Endothelial cell of umbilical vein (primary cell): ENCODE results near the gene VWA8.

ENCODE experiments used
- CTCF ChIP-seq, 2 donors: IDR thresholded peaks; 1 replicate in 1 of 2; 2 replicates in 1 of 2; pipeline ENCODE4 v1.5.1; 2011; ENCODE audit warnings: low read length in 2 of 2, mild to moderate bottlenecking in 2 of 2, moderate library complexity in 2 of 2, control low read depth in 1 of 2, inconsistent platforms in 1 of 2, low read depth in 1 of 2; ENCODE audit not compliant: insufficient read depth in 1 of 2; ENCODE audit errors: extremely low read depth in 1 of 2
- EZH2 ChIP-seq: IDR thresholded peaks from 2 replicates; pipeline ENCODE4 v1.6.1; 2012; ENCODE audit warnings: borderline replicate concordance, low read depth, mild to moderate bottlenecking, moderate library complexity, low read length, inconsistent platforms; ENCODE audit not compliant: severe bottlenecking
- FOS ChIP-seq: IDR thresholded peaks from 2 replicates; pipeline ENCODE4 v1.6.1; 2011; ENCODE audit warnings: mild to moderate bottlenecking, low read length, moderate library complexity, borderline replicate concordance; ENCODE audit not compliant: insufficient read depth
- MAX ChIP-seq: IDR thresholded peaks from 2 replicates; pipeline ENCODE4 v1.6.1; 2011; ENCODE audit not compliant: insufficient read depth, insufficient read length
- POLR2A ChIP-seq: IDR thresholded peaks from 2 replicates; pipeline ENCODE4 v1.6.1; 2012; ENCODE audit warnings: low read depth, mild to moderate bottlenecking, control low read depth, low read length
- POLR2AphosphoS5 ChIP-seq: IDR thresholded peaks from 2 replicates; pipeline ENCODE4 v1.6.1; 2012; ENCODE audit warnings: low read depth, mild to moderate bottlenecking, control low read depth, low read length, moderate library complexity; ENCODE audit not compliant: insufficient read depth

- no peak for TF ChIP-seq POLR2A
- TF ChIP-seq CTCF (IDR thresholded peaks at IDR 0.05; ENCODE audit: extremely low read depth in 1 of 2, insufficient read depth in 1 of 2, low read depth in 1 of 2, low read length in 2 of 2), result no peak
- no peak for TF ChIP-seq EZH2
- no peak for TF ChIP-seq POLR2AphosphoS5
- TF ChIP-seq MAX, result no peak
- no peak for TF ChIP-seq FOS
Observed at GRCh38 chr13:41608839-41609177, 352.1 kb downstream of the VWA8 start.
